BE2C (cell line): ENCODE data around the gene AKAP13.
A peak's percentile ranks its signal among the peaks of the same experiment; 100 is the strongest.

Experiments
- DNase-seq: peaks from one replicate; pipeline ENCODE4 v3.0.0-alpha.2; 2020
- H3K27me3 ChIP-seq: fragments of 250-450 bp; sonication (Bioruptor Pico); 2 replicates; pipeline ENCODE4 v1.5.1; 2020; ENCODE audit warnings: mild to moderate bottlenecking
- H3K36me3 ChIP-seq: fragments of 250-450 bp; sonication (Bioruptor Pico); 2 replicates; pipeline ENCODE4 v1.5.1; 2020; ENCODE audit warnings: mild to moderate bottlenecking
- H3K4me1 ChIP-seq: fragments of 250-450 bp; sonication (Bioruptor Pico); 2 replicates; pipeline ENCODE4 v1.5.1; 2020
- H3K4me3 ChIP-seq: 2 replicates; pipeline ENCODE4 v1.5.1; 2011; ENCODE audit warnings: low read depth, low read length
- H3K9me3 ChIP-seq: fragments of 250-450 bp; sonication (Bioruptor Pico); 2 replicates; pipeline ENCODE4 v1.5.1; 2020
- TF ChIP-seq, protein P1 (sequence below): IDR thresholded peaks from 2 replicates; pipeline ENCODE4 v1.5.1; 2012; ENCODE audit warnings: mild to moderate bottlenecking, low read depth, low read length

AKAP13 gene

DNA sequence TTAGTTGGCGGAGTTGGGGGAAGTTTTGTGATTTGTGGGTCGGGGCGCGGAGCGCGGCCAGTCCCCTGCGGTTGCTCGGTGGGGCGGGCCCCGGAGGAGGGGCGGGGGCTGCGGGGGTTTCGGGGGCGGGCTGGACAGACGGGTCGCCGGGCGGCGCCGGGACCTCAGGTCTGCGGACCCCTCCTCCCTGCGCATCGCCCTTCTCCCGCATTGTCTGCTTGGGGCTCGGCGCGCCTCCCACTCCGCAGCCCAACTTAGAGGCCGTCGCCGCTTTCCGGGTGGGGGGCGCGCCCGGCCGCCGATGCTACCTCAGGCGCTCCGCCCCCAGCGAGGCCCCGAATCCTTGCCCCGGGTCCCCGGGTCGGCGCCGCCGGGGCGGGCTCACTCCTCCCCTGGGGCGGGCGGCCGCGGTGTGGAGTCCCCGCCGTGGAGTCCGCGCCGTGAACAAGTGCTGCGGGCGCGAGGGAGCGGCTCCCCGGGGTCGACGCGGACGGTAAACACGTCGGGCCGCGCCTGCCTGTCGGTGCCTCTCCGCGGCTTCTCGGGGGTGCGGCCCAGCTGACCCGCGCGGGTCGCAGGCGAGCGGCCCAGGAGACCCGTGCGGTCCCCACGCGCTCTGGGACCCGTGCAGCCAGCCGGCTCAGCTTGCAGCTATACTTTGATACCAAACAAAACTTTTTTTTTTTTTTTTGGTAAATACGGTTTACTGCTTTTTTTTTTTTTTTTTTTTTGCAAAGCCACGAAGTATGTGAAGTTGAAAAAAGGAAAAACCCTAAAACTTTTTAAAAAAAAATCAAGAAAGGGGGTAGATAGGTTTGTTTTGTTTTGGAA lies 624 bp downstream of the AKAP13 start:
- H3K27me3 ChIP-seq: no peaks in the 10 kb centered on the region
- DNase-seq: peak; percentile 68
- TF ChIP-seq, protein P1, sequence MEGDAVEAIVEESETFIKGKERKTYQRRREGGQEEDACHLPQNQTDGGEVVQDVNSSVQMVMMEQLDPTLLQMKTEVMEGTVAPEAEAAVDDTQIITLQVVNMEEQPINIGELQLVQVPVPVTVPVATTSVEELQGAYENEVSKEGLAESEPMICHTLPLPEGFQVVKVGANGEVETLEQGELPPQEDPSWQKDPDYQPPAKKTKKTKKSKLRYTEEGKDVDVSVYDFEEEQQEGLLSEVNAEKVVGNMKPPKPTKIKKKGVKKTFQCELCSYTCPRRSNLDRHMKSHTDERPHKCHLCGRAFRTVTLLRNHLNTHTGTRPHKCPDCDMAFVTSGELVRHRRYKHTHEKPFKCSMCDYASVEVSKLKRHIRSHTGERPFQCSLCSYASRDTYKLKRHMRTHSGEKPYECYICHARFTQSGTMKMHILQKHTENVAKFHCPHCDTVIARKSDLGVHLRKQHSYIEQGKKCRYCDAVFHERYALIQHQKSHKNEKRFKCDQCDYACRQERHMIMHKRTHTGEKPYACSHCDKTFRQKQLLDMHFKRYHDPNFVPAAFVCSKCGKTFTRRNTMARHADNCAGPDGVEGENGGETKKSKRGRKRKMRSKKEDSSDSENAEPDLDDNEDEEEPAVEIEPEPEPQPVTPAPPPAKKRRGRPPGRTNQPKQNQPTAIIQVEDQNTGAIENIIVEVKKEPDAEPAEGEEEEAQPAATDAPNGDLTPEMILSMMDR: no peak
- H3K36me3 ChIP-seq: peaks cover 2% of the 10 kb centered on the region; the same call in 1 of the 2 replicates
- 0 out of 2 replicates have a peak, but pooled peaks cover 3% of the 10 kb centered on the region for H3K4me1 ChIP-seq
- peak overlapping the region; percentile 73 for H3K4me3 ChIP-seq
- H3K9me3 ChIP-seq: no peaks in the 10 kb centered on the region

DNA sequence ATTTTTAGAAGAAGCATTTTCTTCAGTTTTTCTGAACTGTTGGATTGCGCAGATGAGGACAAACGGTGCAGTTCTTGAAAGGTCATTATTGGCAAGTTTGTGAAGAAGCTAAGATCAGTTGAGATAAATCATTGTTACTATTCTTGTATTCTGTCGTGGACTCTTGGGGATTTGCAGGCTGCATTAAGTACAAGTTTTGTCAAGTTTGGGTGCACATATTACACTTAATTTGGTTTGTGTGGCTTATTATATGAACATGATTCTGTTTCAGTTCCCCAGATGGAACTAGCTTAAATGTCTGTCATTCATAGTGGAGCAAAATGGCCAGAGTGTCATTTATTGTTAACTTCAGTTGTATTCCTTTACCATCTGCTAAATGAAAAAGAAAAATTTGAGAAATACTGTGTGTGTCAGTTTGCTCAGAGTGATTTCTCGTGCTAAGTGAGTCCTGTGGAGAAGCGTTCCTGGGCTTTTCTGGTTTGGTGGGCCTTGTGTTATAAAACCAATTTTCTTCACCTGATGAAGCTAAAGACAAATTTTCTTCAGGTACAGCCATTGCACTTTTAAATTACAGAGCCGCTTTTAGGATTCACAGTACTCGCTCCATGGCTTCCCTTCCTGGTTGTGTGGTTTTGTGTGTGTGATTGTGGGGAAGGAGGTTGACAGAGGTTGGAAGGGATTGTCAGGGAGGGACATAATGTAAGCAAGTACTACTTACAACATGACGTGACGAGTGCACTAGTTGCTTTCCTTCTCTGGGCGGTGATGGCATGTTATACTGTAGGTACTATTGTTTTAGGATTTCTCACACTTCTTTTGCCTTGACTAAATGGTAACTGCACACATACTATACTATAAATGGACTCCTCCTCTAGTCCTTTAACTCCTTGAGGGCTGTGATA lies 1.7 kb downstream of the AKAP13 start:
- Histone ChIP-seq H3K27me3 (no peaks in the 10 kb centered on the region), H3K36me3 (peaks cover 2% of the 10 kb centered on the region; the same call in 1 of the 2 replicates), H3K9me3 (no peaks in the 10 kb centered on the region), H3K4me1 (0 out of 2 replicates have a peak, but pooled peaks cover 3% of the 10 kb centered on the region), H3K4me3 (peak overlapping the region; percentile 73)
- no peak for DNase-seq
- TF ChIP-seq, protein P1: no peak

DNA sequence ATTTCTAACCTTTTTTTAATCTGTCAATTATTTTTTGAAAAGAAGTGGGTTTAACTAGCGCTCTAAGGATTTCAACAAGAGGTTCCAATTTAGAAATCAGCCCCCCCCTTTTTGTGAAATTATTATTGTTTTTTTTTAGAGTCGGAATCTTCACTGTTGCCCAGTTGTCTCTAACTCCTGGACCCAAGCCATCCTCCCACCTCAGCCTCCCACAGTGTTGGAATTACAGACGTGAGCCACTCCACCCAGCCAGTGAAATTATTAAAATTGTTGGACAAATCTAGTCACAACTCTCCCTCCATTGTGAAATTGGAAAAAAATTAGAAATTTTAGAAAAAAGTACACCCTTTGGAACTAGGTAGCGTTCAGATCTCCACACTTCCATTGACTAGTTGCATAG lies 2.5 kb downstream of the AKAP13 start:
- TF ChIP-seq, protein P1: no peak
- no peaks in the 10 kb centered on the region for H3K27me3 ChIP-seq
- H3K4me1 ChIP-seq: 0 out of 2 replicates have a peak, but pooled peaks cover 3% of the 10 kb centered on the region
- no peaks in the 10 kb centered on the region for H3K9me3 ChIP-seq
- H3K36me3 ChIP-seq: peaks cover 2% of the 10 kb centered on the region; the same call in 1 of the 2 replicates
- no peak overlapping the region for H3K4me3 ChIP-seq
- no peak for DNase-seq

DNA sequence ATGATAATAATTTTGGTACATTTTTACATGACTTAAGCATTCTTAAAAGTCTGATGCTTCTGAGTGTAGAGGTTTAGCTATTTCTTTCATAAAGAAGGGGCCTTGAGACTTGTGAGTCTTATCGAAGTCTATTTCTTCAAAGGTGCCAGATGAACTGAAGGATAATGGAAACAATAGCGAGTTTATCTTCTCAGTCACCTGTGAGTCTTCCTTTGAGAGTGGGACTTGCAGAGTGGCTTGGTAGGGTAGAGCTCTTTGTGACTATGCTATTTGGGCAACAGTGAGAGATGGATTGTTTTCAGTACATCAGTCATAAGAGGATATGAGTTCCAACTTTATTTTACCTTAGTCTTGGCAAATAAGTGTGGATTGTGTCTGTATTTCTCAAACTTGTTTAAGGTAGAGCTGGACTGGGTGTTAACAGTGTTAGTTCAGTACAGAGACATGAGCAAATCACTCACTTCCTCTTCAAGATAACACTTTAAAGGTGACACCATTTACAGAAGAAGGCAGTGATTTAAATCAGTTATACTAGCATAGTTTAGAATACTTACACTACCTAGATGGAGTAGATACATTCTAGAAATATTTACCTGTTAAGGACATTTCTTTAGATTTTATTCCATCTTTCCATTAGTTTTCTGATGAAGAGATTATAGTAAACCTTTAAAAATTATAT lies 3.2 kb downstream of the AKAP13 start:
- no peaks in the 10 kb centered on the region for H3K9me3 ChIP-seq
- DNase-seq: no peak
- H3K27me3 ChIP-seq: no peaks in the 10 kb centered on the region
- TF ChIP-seq, protein P1: no peak
- peaks cover 2% of the 10 kb centered on the region; the same call in 1 of the 2 replicates for H3K36me3 ChIP-seq
- H3K4me3 ChIP-seq: no peak overlapping the region
- 0 out of 2 replicates have a peak, but pooled peaks cover 3% of the 10 kb centered on the region for H3K4me1 ChIP-seq

DNA sequence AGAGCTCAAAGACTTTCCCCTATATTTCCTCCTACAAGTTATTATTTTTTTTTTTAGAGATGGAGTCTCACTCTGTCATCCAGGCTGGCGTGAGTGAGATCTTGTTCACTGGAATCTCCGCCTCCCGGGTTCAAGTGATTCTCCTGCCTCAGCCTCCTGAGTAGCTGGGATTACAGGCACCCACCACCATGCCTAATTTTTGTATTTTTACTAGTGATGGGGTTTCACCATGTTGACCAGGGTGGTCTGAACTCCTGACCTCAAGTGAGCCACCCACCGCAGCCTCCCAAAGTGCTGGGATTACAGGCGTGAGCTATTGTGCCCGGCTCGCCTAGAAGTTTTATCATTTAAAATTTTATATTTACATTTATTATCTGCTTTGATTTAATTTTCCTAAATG lies 5.9 kb downstream of the AKAP13 start:
- no peaks in the 10 kb centered on the region for H3K36me3 ChIP-seq
- H3K4me1 ChIP-seq: 0 out of 2 replicates have a peak, but pooled peaks cover 3% of the 10 kb centered on the region

More for the DNA sequence above, 5.9 kb downstream of the AKAP13 start:
- Histone ChIP-seq H3K27me3 (no peaks in the 10 kb centered on the region), H3K9me3 (no peaks in the 10 kb centered on the region), H3K4me3 (no peak overlapping the region)
- DNase-seq: no peak
- TF ChIP-seq, protein P1: no peak
